ENCODE data around the gene NPB.

Gene NPB

GRCh38 chr17:81899514-81900166, 2.4 kb upstream of the NPB start:
- no peak for DNase-seq (ENCODE audit: low spot score)

GRCh38 chr17:81900181-81900820, 1.7 kb upstream of the NPB start:
- no peak for DNase-seq (ENCODE audit: low spot score)

- no peak for DNase-seq (ENCODE audit: low spot score)
These were observed 643 bp upstream of the NPB start for GRCh38 chr17:81901167-81902022.

GRCh38 chr17:81902653-81903414, 796 bp downstream of the NPB start:
- DNase-seq (ENCODE audit: low spot score) = no peak

GRCh38 chr17:81903415-81903831, 1.4 kb downstream of the NPB start:
- DNase-seq (ENCODE audit: low spot score) = no peak

GRCh38 chr17:81903896-81904599, 2.0 kb downstream of the NPB start:
- no peak for DNase-seq (ENCODE audit: low spot score)

- no peak for DNase-seq (ENCODE audit: low spot score)
These were observed 2.8 kb downstream of the NPB start for GRCh38 chr17:81904600-81905423.

GRCh38 chr17:81905424-81905875, 3.4 kb downstream of the NPB start:
- no peak for DNase-seq (ENCODE audit: low spot score)

GRCh38 chr17:81905993-81906392, 4.0 kb downstream of the NPB start:
- DNase-seq (ENCODE audit: low spot score) = no peak

GRCh38 chr17:81906476-81907218, 4.6 kb downstream of the NPB start:
- no peak for DNase-seq (ENCODE audit: low spot score)

GRCh38 chr17:81907219-81908145, 5.4 kb downstream of the NPB start:
- DNase-seq (ENCODE audit: low spot score) = no peak

- no peak for DNase-seq (ENCODE audit: low spot score)
These were observed 6.8 kb downstream of the NPB start for GRCh38 chr17:81908793-81909192.

- no peak for DNase-seq (ENCODE audit: low spot score)
These were observed 7.2 kb downstream of the NPB start for GRCh38 chr17:81909231-81909630.

GRCh38 chr17:81909966-81910839, 8.2 kb downstream of the NPB start:
- DNase-seq (ENCODE audit: low spot score) = no peak

- no peak for DNase-seq (ENCODE audit: low spot score)
These were observed 8.8 kb downstream of the NPB start for GRCh38 chr17:81910840-81911276.

GRCh38 chr17:81911277-81911961, 9.4 kb downstream of the NPB start, which contains the start of gene PCYT2:
Gene PCYT2, minus strand, starts transcription at chr17:81911399. Its CDS starts 44 bp downstream, at chr17:81911355.
- peak; percentile 60 for DNase-seq (ENCODE audit: low spot score)

- DNase-seq (ENCODE audit: low spot score) = no peak
These were observed 9.9 kb downstream of the NPB start for GRCh38 chr17:81911969-81912368.
